HL-60 (cell line): ENCODE data around the gene IAH1.

Experiments
- DNase-seq, 2 experiments: peaks; one replicate each; pipeline ENCODE4 v3.0.0-alpha.2; 2010 to 2020; ENCODE audit warnings: low read depth in 1 of 2, low spot score in 1 of 2
- H3K27ac ChIP-seq: fragments of 250-450 bp; sonication (Bioruptor Pico); replicated peaks from 2 replicates; pipeline ENCODE4 v1.5.1; 2020; ENCODE audit warnings: mild to moderate bottlenecking, moderate library complexity
- H3K27me3 ChIP-seq: fragments of 250-450 bp; sonication (Bioruptor Pico); 2 replicates; pipeline ENCODE4 v1.5.1; 2021; ENCODE audit warnings: mild to moderate bottlenecking, moderate library complexity; ENCODE audit not compliant: insufficient read depth, poor library complexity, severe bottlenecking
- H3K4me3 ChIP-seq: replicated peaks from 2 replicates; pipeline ENCODE4 v1.5.1; 2011; ENCODE audit warnings: mild to moderate bottlenecking, control low read depth, low read length; ENCODE audit not compliant: insufficient read depth
- GABPA ChIP-seq: IDR thresholded peaks from 2 replicates; pipeline ENCODE4 v1.6.1; 2012; ENCODE audit warnings: low read depth
- POLR2AphosphoS5 ChIP-seq: IDR thresholded peaks from 2 replicates; pipeline ENCODE4 v1.6.1; 2012; ENCODE audit warnings: low read depth
- SPI1 ChIP-seq: IDR thresholded peaks from 2 replicates; pipeline ENCODE4 v1.6.1; 2012; ENCODE audit warnings: low read depth, mild to moderate bottlenecking, borderline replicate concordance
- TF ChIP-seq, protein P1 (sequence below): IDR thresholded peaks from 2 replicates; pipeline ENCODE4 v1.6.1; 2012; ENCODE audit warnings: low read depth; ENCODE audit not compliant: insufficient replicate concordance
- TF ChIP-seq, protein P2 (sequence below): IDR thresholded peaks from one replicate; pipeline ENCODE4 v1.5.1; 2011; ENCODE audit warnings: low read length, control low read depth, inconsistent platforms; ENCODE audit not compliant: insufficient read depth

Gene IAH1

DNA sequence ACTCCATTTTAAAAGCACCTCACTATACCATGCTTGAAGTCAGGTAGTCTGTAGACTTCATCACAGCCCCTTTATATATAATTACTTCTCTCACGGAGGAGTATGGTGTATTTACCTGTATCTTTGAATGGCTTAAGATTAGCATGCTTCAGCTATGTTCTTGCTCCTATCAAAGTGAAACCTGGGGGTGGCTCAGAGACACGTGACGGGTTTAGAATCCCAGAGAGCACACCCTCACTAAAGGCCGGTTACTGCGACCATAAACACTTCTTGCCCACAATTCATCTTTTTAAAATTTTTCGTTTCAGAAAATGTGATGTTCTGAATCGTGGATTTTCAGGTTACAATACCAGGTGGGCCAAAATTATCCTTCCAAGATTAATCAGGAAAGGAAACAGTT, 3.6 kb downstream of the IAH1 start:
- TF ChIP-seq GABPA = no peak
- TF ChIP-seq, protein P1, sequence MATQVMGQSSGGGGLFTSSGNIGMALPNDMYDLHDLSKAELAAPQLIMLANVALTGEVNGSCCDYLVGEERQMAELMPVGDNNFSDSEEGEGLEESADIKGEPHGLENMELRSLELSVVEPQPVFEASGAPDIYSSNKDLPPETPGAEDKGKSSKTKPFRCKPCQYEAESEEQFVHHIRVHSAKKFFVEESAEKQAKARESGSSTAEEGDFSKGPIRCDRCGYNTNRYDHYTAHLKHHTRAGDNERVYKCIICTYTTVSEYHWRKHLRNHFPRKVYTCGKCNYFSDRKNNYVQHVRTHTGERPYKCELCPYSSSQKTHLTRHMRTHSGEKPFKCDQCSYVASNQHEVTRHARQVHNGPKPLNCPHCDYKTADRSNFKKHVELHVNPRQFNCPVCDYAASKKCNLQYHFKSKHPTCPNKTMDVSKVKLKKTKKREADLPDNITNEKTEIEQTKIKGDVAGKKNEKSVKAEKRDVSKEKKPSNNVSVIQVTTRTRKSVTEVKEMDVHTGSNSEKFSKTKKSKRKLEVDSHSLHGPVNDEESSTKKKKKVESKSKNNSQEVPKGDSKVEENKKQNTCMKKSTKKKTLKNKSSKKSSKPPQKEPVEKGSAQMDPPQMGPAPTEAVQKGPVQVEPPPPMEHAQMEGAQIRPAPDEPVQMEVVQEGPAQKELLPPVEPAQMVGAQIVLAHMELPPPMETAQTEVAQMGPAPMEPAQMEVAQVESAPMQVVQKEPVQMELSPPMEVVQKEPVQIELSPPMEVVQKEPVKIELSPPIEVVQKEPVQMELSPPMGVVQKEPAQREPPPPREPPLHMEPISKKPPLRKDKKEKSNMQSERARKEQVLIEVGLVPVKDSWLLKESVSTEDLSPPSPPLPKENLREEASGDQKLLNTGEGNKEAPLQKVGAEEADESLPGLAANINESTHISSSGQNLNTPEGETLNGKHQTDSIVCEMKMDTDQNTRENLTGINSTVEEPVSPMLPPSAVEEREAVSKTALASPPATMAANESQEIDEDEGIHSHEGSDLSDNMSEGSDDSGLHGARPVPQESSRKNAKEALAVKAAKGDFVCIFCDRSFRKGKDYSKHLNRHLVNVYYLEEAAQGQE = no peak
- TF ChIP-seq SPI1 = no peak
- TF ChIP-seq, protein P2, sequence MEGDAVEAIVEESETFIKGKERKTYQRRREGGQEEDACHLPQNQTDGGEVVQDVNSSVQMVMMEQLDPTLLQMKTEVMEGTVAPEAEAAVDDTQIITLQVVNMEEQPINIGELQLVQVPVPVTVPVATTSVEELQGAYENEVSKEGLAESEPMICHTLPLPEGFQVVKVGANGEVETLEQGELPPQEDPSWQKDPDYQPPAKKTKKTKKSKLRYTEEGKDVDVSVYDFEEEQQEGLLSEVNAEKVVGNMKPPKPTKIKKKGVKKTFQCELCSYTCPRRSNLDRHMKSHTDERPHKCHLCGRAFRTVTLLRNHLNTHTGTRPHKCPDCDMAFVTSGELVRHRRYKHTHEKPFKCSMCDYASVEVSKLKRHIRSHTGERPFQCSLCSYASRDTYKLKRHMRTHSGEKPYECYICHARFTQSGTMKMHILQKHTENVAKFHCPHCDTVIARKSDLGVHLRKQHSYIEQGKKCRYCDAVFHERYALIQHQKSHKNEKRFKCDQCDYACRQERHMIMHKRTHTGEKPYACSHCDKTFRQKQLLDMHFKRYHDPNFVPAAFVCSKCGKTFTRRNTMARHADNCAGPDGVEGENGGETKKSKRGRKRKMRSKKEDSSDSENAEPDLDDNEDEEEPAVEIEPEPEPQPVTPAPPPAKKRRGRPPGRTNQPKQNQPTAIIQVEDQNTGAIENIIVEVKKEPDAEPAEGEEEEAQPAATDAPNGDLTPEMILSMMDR = no peak
- TF ChIP-seq POLR2AphosphoS5 = no peak
- no peak for DNase-seq
- Histone ChIP-seq H3K4me3 (no peak overlapping the region), H3K27me3 (no peaks in the 10 kb centered on the region), H3K27ac (no peak overlapping the region)

DNA sequence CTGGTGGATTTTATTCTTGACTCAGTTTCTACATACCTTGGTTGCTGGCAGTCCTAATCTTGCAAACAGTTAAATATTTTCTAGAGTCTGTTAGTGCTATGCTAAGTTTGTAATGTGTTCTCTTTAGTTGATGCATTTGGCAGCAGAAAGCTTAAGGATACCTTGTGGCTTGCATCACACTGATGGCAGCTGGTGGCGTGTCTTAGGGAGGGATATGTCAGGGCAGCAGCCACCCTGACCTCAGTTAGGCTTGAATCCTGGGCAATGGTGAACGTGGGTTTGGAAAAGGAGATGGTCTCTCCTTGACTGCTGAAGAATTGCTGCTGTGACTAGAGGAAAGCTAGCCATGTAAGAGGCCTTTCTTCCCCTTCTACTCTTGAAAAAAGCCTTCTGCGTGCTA, 4.2 kb downstream of the IAH1 start:
- H3K27ac ChIP-seq = no peak overlapping the region

DNA sequence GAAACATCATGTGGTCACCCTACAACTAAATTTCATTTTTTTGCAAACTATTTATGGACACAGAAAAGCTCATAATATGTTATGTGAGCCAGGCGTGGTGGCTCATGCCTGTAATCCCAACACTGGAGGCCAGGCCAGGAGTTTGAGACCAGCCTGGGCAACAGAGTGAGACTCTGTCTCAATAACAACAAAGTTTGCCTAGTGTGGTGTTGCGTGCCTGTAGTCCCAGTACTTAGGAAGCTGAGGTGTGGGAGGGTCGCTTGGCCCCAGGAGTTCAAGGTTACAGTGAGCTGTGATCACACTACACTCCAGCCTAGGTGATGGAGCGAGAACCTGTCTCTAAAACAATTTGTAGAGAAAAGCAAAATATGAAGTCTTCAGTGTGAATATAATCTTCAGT, 5.8 kb downstream of the IAH1 start:
- no peak for DNase-seq
- TF ChIP-seq, protein P1 = no peak
- TF ChIP-seq POLR2AphosphoS5 = no peak
- Histone ChIP-seq H3K27me3 (no peaks in the 10 kb centered on the region), H3K4me3 (no peak overlapping the region), H3K27ac (no peak overlapping the region)

More for the DNA sequence above, 4.2 kb downstream of the IAH1 start:
- DNase-seq = no peak
- no peaks in the 10 kb centered on the region for H3K27me3 ChIP-seq
- H3K4me3 ChIP-seq = no peak overlapping the region
- no peak for TF ChIP-seq SPI1
- TF ChIP-seq, protein P2 = no peak
- no peak for TF ChIP-seq POLR2AphosphoS5
- TF ChIP-seq, protein P1 = no peak
- no peak for TF ChIP-seq GABPA

DNA sequence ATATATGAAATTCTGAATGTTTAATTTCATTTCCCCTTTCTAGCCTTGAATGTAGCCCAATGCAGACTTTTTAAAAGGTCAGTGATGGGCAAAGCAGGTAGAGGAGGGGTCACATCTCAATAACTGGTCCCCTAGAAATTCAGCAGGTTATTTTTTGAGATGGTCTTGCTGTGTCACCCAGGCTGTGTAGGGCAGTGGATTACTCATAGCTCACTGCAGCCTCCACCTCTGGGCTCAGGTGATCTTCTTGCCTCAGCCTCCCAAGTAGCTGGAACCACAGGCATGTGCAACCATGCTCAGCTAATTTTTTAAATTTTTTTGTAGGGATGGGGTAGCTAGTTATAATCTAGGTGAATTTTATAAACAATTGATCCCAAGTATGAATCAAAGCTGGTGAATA, 8.8 kb downstream of the IAH1 start:
- TF ChIP-seq GABPA (no peak), POLR2AphosphoS5 (no peak), SPI1 (no peak)
- TF ChIP-seq, protein P1 = no peak
- TF ChIP-seq, protein P2 = no peak
- no peaks in the 10 kb centered on the region for H3K27me3 ChIP-seq
- H3K27ac ChIP-seq = no peak overlapping the region
- no peak overlapping the region for H3K4me3 ChIP-seq
- no peak for DNase-seq
